GM19043 (cell line): ENCODE measurements around the gene MRPL20.
"Not testable (repeated sequence)": the region's sequence is repeated elsewhere in the genome, so short reads cannot be mapped to it uniquely, and the experiment has no call there.

Experiments
- ATAC-seq: cut with Tn5 transposase; IDR thresholded peaks from one replicate; pipeline ENCODE4 v1.9.1; 2021; ENCODE audit warnings: low read depth; ENCODE audit not compliant: unreplicated experiment

MRPL20 gene

DNA sequence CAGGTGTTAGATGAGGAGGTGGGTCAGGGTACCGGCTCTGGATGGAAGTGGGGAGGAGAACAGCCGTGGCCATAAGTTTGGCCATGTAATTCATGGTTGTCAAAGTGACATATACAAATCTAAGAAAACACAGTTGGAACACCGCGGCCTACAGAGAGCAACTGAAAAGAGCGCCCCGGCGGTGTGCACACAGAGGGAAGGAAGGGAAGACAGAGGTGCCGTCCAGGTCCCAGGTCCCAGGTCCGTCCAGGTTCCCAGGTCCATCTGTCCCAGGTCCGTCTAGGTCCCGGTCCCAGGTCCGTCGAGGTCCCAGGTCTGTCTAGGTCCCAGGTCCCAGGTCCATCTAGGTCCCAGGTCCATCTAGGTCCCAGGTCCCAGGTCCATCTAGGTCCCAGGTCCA, 4.5 kb upstream of the MRPL20 start:
- ATAC-seq = no peak

GRCh38 chr1:1410238-1410637, 3.1 kb upstream of the MRPL20 start:
- not testable (repeated sequence) for ATAC-seq

DNA sequence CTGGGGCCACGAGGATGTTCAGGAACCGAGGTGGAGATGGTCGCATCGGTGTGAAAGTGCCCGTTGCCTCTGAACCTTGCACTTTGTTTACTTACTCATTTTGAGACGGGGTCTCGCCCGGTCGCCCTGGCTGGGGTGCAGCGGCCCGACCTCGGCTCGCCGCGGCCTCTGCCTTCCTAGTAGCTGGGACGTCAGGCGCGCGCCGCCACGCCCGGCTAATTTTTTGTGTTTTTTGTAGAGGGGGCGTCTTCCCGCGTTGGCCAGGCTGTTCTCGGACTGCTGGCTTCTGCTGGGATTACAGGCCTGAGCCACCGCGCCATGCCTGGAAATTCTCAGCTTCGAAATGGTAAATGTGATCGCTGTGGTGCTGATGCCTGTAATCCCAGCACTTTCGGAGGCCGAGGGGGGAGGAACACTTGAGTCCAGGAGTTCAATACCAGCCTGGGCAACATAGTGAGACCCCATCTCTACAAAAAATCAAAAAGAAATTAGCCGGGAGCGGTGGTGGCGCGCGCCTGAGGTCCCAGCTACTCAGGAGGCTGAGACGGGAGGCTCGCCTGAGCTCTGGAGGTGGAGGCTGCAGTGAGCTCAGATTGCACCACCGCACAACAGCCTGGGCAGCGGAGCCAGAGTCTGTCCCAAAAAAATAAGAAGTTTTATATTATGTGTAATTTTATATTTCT, 684 bp upstream of the MRPL20 start:
- peak; percentile 14 for ATAC-seq

DNA sequence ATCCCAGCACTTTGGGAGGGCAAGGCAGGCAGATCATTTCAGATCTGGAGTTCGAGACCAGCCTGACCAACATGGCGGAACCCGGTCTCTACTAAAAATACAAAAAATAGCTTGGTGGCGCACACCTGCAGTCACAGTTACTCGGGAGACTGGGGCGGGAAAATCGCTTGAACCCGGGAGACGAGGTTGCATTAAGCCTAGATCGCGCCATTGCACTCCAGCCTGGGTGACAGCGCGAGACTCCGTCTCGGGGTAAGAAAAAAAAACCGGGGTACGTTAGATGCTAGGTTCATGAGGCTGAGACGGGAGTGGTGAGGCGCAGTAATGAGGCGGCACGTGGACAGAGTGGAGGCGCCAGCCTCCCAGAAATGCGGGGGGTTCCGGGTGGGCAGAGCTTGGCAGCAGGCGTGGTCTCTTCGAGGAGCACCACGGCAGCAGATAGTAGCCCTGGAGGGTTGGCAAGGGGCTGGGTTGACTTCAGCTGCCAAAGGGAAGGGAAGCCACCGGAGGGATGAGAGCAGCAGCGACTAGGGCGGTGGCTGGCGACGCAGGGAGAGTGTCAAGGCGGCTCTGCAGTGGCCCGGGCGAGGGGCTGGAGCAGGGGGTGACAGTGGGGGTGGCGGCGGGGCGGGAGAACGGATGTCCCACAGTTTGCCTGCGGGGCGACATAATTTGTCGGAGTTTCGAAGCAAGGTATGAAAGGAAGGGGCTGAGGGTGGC, 832 bp downstream of the MRPL20 start:
- no peak for ATAC-seq

DNA sequence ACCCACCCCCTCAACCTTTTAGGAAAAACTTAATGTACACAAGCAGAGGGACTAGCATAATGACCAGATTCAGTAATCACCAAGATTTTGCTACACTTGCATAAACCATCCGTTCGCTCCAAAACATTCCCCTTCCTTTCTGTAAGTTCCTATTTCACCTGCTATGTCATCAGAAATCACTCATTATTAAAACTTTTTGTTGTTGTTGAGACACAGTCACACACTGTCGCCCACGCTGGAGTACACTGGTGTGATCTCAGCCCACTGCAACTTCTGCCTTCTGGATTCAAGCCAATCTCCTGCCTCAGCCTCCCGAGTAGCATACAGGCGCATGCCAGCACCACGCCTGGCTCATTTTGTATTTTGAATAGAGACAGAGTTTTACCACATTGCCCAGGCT, 3.4 kb downstream of the MRPL20 start:
- ATAC-seq = no peak

DNA sequence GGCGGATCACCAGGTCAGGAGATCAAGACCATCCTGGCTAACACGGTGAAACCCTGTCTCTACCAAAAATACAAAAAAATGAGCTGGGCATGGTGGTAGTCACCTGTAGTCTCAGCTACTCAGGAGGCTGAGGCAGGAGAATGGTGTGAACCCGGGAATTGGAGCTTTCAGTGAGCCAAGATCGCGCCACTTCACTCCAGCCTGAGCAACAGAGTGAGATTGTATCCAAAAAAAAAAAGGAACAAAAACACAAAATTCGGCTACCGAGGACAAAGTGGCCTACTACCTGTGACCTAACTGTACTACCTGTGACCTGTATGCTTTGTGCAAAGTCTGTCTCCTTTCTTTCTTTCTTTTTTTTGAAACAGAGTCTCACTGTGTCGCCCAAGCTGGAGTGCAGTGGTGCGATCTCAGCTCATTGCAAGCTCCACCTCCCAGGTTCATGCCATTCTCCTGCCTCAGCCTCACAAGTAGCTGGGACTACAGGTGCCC, 4.1 kb downstream of the MRPL20 start:
- ATAC-seq = not testable (repeated sequence)

DNA sequence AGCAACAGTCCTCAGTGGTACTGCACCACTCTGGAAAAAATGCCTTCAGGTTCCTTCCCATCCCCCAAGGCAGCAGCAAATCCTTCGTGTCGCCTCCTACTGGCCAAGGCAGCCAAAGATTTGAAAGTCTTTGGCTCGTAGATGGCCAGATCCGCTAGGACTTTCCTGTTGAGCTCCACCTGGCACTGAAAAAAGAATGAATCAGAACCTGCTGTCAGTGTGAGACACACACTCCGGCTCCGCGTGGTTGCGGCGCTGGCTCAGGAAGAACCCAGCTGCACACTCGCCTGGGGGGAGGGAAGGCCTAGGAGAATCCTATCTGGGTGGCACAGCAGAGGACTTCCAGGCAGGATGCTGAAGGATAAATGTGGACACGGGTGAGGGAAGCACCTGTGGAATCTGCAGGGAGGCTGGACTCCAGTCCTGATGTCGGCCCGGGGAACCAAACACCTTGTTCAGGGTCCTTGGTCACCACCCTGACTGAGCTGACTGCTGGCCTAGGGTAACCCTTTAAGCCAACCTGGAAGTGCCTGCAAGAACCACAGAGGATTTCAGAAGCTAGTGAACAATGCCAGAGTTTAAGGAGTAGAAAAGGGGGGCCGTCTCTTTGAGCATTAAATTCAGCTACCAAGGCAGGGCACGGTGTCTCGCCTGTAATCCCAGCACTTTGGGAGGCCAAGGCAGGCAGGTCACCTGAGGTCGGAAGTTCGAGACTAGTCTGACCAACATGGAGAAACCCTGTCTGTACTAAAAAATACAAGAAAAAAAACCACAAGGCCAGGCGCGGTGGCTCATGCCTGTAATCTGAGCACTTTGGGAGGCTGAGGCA, 4.8 kb downstream of the MRPL20 start:
- ATAC-seq = no peak

DNA sequence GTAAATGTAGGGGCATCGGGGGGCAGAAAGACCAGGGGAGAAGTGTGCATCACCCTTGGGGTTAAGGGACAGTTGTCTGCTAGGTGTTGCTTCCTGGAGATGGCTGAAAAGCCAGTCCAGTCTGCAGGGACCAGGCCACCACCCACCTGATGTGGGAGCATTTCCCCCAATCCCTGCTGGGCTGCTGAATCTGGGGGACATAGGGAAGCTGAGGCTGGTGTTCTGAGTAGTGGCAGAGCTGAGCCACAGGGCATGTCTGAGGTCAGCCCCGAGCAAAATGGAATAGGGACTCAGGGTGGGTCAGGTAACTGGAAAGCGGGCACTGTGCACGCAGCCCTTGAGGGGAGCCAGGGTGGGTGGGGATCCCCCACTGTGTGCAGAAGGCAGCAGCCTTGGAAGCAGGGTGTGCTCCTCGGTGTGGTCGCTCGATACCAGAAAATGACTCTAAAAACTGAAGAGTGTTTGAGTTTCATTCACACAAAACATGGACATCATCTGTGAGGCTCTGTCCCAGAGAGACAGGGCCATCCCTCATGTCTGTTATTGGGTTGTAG, 5.6 kb downstream of the MRPL20 start:
- no peak for ATAC-seq

DNA sequence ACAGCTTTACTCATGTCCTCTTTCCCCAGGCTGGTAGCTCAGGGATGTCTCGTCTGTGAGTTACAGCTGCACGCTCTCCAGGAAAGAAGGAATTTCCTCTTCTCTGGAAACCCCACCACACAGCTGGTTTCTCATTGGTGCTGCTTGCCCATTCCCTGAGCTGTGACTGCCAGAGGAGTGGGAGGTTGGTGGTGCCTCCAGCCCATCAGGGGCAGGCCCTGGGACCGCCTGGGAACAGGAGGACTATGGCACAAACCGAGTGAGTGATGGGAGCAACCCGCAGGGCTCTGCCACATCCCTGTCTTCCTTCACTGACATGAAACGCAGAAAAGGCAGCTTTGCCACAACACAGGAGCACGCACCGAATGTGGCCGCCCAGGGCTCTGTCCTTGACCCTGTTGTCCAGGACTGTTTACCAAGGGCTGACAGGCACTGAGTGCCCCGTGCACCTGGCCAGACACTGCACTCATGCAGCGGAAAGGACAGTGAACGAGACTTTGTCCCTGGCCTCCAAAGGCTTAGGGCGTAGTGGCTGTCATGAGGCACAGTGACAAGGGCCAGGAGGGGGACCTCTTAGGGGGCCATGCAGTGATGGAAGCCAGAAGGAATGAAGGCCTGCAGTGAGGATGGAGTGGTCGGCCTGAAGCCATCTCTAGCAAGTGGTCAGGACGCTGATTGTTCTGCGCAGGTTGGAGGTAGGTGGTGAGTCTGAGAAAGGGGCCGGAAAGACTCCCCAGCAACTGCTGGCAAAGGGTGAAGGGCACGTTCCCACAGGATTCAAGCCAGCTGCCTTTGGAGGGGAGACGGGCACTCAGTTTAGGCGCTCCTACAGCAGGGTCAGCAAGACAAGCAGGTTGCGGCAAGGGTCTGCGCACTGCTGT, 6.3 kb downstream of the MRPL20 start:
- no peak for ATAC-seq

- ATAC-seq = no peak
Measured at GRCh38 chr1:1399872-1400575, 7.1 kb downstream of the MRPL20 start.

DNA sequence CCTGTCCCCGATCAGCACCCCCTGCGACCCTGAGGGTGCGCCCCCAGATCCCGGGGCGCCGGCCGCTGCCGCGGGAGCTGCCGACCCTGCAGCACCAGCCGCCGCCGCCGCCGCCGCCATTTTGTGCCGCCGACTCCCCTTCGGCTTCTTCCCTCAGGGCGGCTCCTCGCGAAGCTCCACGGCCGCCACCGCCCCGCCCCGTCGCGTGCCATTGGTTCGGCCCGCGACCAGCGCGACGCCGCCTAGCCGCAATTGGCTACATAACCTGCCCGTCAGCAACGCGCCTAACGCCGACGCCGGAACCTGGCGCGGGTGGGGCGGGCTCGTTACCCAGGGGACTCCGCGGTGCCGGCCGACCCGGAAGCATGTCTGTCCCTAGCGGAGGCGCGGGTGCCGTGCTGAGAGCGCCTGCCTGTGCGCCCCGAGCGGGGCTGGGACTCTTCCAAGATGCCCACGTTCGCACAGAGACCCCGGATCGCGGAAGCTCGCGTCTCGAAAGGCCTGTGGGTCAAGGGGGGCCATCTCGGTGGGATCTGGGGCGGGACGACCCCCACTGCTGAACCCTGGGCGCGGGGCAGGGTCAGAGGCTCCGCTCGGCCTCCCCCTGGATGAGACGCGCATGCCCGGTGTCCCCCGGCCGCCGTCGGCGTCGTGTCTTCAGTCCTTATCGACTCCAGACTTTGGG, 7.8 kb downstream of the MRPL20 start, which contains the start of gene CCNL2:
Gene CCNL2 (minus strand): TSS at position 149 of the 685 bp plus-strand sequence. CDS start 29 bp downstream, at position 120.
- ATAC-seq = peak; percentile 93

DNA sequence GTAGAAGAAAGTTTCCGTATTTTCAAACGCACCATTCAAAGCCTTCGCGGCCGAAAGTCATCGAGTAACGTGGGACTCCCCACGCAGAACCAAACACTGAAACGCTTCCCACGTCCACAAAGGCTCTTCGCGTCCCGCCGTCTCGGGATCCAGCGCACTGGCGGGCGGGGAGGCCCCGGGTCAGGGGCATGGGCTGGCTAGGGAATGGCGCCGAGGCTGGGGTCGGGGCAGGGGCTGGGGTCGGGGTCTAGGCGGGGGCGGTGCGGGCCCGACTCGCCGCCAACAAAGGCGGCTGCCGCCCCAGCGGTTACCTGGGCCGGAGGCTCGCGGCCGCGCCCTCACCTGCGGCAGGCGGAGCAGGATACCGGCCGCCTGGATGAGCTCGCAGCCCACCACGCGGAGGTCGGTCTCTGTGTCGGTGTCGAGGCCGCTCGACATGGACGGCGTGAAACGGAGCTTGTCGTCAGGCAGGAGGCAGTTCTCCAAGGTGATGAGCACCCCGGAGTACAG, 8.4 kb downstream of the MRPL20 start:
- ATAC-seq = no peak

GRCh38 chr1:1397839-1398523, 9.1 kb downstream of the MRPL20 start:
- ATAC-seq = no peak

- no peak for ATAC-seq
Measured at GRCh38 chr1:1395166-1395565, 11.9 kb downstream of the MRPL20 start.

GRCh38 chr1:1394116-1394515, 13.0 kb downstream of the MRPL20 start:
- ATAC-seq = no peak

DNA sequence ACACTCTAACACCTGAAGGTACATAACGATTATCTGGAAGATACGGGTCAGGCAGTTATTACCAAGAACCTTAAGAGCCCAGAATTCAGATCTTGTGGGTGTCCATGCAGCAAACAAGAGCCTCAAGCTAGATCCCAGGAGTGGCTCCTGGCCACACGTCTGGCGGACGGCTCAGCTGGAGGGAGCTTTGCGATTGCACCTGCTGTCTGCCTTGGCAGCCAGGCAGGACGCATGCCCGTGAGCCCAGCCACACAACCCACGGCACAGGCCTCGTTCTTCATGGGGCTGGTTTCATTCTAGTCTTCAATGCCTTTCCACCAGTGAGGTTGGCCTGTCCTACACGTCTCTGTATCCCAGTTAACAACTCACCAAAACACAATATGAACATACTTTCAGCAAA, 13.7 kb downstream of the MRPL20 start:
- ATAC-seq = no peak

DNA sequence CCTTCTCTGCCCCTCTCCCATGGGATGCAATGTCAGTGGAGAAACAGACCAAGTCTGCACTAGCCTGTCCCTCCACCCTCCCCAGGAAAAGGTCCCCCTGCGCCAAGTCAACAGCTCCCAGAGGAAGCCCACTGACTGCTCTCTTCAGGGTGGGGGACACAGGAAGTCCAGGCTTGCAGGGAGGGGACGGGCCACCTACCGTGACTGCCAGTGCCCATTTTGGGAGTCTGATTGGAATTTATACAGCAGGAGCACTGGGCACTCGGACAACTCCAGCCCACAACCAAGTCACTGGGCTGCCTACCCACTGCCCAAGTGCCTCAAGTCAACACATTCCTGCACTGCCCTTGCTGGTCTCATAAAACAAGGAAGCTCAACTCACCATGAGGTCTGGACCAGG, 14.1 kb downstream of the MRPL20 start:
- ATAC-seq = no peak

GRCh38 chr1:1391225-1391624, 15.9 kb downstream of the MRPL20 start:
- no peak for ATAC-seq
